Panc1 (cell line): ENCODE measurements around the gene IL1RAPL1.

Experiments used
- POLR2AphosphoS5 ChIP-seq: IDR thresholded peaks from 2 replicates; pipeline ENCODE4 v1.6.1; 2012; ENCODE audit warnings: mild to moderate bottlenecking, low read depth, low read length, moderate library complexity
- TF ChIP-seq, protein P1 (sequence below): fragments of 450-650 bp; IDR thresholded peaks from 2 replicates; pipeline ENCODE4 v1.5.1; 2017; ENCODE audit warnings: mild to moderate bottlenecking

DNA sequence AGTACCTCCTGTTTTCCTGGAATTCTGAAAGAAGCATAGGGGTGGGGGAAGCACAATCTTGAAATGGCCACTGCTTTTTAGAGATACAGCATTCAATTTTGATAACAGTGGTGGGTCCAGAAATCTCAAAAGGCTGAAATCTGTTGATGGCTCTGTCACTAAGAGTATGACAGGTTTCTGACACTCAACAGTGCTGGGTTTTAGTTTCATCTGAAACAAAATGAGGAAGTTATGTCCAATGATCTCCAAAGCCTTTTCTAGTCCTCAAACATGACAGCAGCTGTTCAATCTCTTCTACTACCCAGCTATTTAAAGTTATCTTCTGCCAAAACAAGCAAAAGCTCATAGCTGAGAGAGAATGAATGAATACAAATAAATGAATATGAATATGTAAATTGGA, 110.5 kb downstream of the IL1RAPL1 start:
- TF ChIP-seq, protein P1, sequence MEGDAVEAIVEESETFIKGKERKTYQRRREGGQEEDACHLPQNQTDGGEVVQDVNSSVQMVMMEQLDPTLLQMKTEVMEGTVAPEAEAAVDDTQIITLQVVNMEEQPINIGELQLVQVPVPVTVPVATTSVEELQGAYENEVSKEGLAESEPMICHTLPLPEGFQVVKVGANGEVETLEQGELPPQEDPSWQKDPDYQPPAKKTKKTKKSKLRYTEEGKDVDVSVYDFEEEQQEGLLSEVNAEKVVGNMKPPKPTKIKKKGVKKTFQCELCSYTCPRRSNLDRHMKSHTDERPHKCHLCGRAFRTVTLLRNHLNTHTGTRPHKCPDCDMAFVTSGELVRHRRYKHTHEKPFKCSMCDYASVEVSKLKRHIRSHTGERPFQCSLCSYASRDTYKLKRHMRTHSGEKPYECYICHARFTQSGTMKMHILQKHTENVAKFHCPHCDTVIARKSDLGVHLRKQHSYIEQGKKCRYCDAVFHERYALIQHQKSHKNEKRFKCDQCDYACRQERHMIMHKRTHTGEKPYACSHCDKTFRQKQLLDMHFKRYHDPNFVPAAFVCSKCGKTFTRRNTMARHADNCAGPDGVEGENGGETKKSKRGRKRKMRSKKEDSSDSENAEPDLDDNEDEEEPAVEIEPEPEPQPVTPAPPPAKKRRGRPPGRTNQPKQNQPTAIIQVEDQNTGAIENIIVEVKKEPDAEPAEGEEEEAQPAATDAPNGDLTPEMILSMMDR = no peak
- no peak for TF ChIP-seq POLR2AphosphoS5
